ENCODE measurements around the gene NR4A1. TPM values are rescaled to one million over a fixed set of nuclear protein-coding genes. Genes with fewer than 3 reads are reported as not detected.

Gene NR4A1
- total and polyA plus RNA-seq, 2 of the 13 experiments (the other 11 are each of a cell fraction or from before 2014, with no cell fraction given), result 5.7 to 15.2 TPM

- 0 out of 2 replicates have a peak, but pooled peaks have one; percentile 41 for TF ChIP-seq ZNF142 (CRISPR knock-in tag; IDR thresholded peaks at IDR 0.05)
- peak; percentile 80; the same call in 1 of the 2 replicates for TF ChIP-seq RFXAP (CRISPR knock-in tag; IDR thresholded peaks at IDR 0.05; ENCODE audit: borderline replicate concordance)
- TF ChIP-seq ZBTB33 (CRISPR knock-in tag; IDR thresholded peaks at IDR 0.05), result no peak
- TF ChIP-seq MIER2 (CRISPR knock-in tag; IDR thresholded peaks at IDR 0.05), result peak; percentile 62; the same call in 1 of the 2 replicates
- peak; percentile 66 for TF ChIP-seq DRAP1 (CRISPR knock-in tag; IDR thresholded peaks at IDR 0.05)
- TF ChIP-seq ZNF441 (CRISPR knock-in tag; IDR thresholded peaks at IDR 0.05; ENCODE audit: borderline replicate concordance), result 0 out of 2 replicates have a peak, but pooled peaks have one; percentile 37
- peak; percentile 57; the same call in 1 of the 2 replicates for TF ChIP-seq ZBTB43 (CRISPR knock-in tag; conservative IDR thresholded peaks at IDR 0.05)
- TF ChIP-seq ZNF292 (CRISPR knock-in tag; IDR thresholded peaks at IDR 0.05; ENCODE audit: borderline replicate concordance, low read depth), result no peak
- no peak for TF ChIP-seq ZNF572 (CRISPR knock-in tag; IDR thresholded peaks at IDR 0.05)
- TF ChIP-seq ZNF329 (CRISPR knock-in tag; IDR thresholded peaks at IDR 0.05; ENCODE audit: low read depth), result no peak
- peak; percentile 16; the same call in 1 of the 2 replicates for TF ChIP-seq SMC3 (IDR thresholded peaks at IDR 0.05; ENCODE audit: low read length)
- TF ChIP-seq ZNF34 (CRISPR knock-in tag; IDR thresholded peaks at IDR 0.05; ENCODE audit: borderline replicate concordance), result no peak; the same call in 1 of the 2 replicates
- TF ChIP-seq ZNF281 (CRISPR knock-in tag; IDR thresholded peaks at IDR 0.05; ENCODE audit: borderline replicate concordance), result peak; percentile 63
Observed at GRCh38 chr12:52069327-52070184, 18.3 kb downstream of the NR4A1 start, which contains the start of gene ATG101 (continued).

Measured in HepG2 (cell line).